IPS-18a (cell line): ENCODE data around the gene GUCY1A2.

Source experiments
- H3K27ac ChIP-seq: one replicate; pipeline ENCODE4 v1.5.1; 2013; ENCODE audit warnings: low read length
- H3K27me3 ChIP-seq: one replicate; pipeline ENCODE4 v1.6.1; 2013; ENCODE audit warnings: mild to moderate bottlenecking, low read length; ENCODE audit not compliant: control insufficient read depth, insufficient read depth
- H3K36me3 ChIP-seq: one replicate; pipeline ENCODE4 v1.6.1; 2013; ENCODE audit warnings: low read depth, low read length; ENCODE audit not compliant: control insufficient read depth
- H3K4me1 ChIP-seq: one replicate; pipeline ENCODE4 v1.6.1; 2013; ENCODE audit warnings: low read depth, low read length; ENCODE audit not compliant: control insufficient read depth
- H3K4me3 ChIP-seq: one replicate; pipeline ENCODE4 v1.5.1; 2013; ENCODE audit warnings: low read length
- H3K9ac ChIP-seq: one replicate; pipeline ENCODE4 v1.6.1; 2013; ENCODE audit warnings: mild to moderate bottlenecking, low read length, moderate library complexity
- H3K9me3 ChIP-seq: one replicate; pipeline ENCODE4 v1.6.1; 2013; ENCODE audit warnings: low read depth, low read length; ENCODE audit not compliant: control insufficient read depth

Gene GUCY1A2

GRCh38 chr11:106997227-106997626, 21.0 kb downstream of the GUCY1A2 start:
- no peaks in the 10 kb centered on the region for H3K36me3 ChIP-seq
- H3K4me3 ChIP-seq: no peak overlapping the region
- no peaks in the 10 kb centered on the region for H3K27me3 ChIP-seq
- H3K9ac ChIP-seq: no peak overlapping the region
- no peaks in the 10 kb centered on the region for H3K4me1 ChIP-seq
- no peak overlapping the region for H3K27ac ChIP-seq
- no peaks in the 10 kb centered on the region for H3K9me3 ChIP-seq

- Histone ChIP-seq H3K9me3 (no peaks in the 10 kb centered on the region), H3K27me3 (no peaks in the 10 kb centered on the region), H3K4me3 (no peak overlapping the region), H3K36me3 (no peaks in the 10 kb centered on the region), H3K9ac (no peak overlapping the region), H3K27ac (no peak overlapping the region), H3K4me1 (no peaks in the 10 kb centered on the region)
Observed at GRCh38 chr11:106996691-106997090, 21.6 kb downstream of the GUCY1A2 start.

DNA sequence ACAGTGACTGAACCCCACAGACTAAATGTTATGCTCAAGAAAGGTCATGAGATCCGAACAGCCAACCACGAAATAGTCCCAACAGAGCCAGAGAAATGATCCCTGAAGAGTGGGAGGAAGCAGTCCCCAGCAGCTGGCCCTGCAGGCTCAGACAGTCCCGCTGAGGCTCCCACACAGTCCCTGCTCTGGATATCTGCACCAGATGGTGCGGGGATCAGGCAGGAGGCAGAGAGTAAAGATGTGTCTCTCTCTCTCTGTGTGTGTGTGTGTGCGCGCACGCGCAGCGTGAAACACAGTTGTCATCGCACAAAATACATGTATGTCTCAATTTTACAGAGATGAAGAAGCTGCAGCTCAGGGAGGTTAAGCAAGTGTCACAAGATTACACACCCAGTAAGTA, 27.9 kb downstream of the GUCY1A2 start:
- Histone ChIP-seq H3K4me3 (no peak overlapping the region), H3K27ac (no peak overlapping the region), H3K4me1 (no peaks in the 10 kb centered on the region), H3K27me3 (no peaks in the 10 kb centered on the region), H3K9ac (no peak overlapping the region), H3K36me3 (no peaks in the 10 kb centered on the region), H3K9me3 (no peaks in the 10 kb centered on the region)

DNA sequence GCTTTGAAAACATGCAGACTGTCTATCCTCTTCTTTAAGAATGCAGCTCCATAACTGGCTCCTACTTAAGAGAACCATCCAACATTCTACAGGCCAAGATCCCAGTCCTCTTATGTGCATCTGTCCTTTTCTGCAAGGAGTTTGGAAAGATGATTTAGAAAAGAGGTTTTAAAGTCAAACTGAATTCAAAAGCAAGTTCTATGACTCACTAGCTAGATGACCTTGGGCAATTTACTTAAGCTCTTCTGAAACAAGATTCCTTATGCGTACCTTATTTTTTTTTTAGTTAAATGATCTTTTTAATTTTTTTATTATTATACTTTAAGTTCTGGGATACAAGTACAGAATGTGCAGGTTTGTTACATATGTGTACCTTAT, 29.2 kb downstream of the GUCY1A2 start:
- no peaks in the 10 kb centered on the region for H3K36me3 ChIP-seq

GRCh38 chr11:106988151-106989077, 29.9 kb downstream of the GUCY1A2 start:
- Histone ChIP-seq H3K4me1 (peaks cover 7% of the 10 kb centered on the region), H3K9me3 (no peaks in the 10 kb centered on the region), H3K27me3 (no peaks in the 10 kb centered on the region), H3K4me3 (no peak overlapping the region), H3K27ac (no peak overlapping the region), H3K9ac (no peak overlapping the region), H3K36me3 (no peaks in the 10 kb centered on the region)

More for the DNA sequence above, 29.2 kb downstream of the GUCY1A2 start:
- Histone ChIP-seq H3K9ac (no peak overlapping the region), H3K9me3 (no peaks in the 10 kb centered on the region), H3K4me1 (peaks cover 2% of the 10 kb centered on the region), H3K27me3 (no peaks in the 10 kb centered on the region), H3K4me3 (no peak overlapping the region), H3K27ac (no peak overlapping the region)

DNA sequence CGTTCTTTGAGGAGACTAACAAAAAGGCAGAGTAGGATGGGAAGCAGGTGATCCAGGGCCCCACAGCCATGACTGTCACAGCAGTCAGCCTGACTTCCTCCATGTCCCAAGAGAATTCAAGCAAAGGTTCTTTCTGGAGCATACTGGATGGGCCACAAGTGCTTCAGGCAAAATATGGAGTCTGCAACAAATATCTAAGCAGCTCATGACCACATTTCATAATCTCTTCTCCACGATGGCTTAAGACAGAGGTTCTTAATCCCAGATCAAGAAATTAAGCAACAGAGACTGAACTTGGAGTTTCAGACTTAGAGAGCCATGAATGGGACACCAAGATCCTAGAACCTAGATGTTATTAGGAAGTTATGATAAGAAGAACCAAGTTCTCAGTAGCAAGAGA, 31.6 kb downstream of the GUCY1A2 start:
- Histone ChIP-seq H3K4me1 (peaks cover 7% of the 10 kb centered on the region), H3K9me3 (no peaks in the 10 kb centered on the region), H3K27ac (no peak overlapping the region), H3K9ac (no peak overlapping the region), H3K27me3 (no peaks in the 10 kb centered on the region), H3K36me3 (no peaks in the 10 kb centered on the region), H3K4me3 (no peak overlapping the region)

- no peaks in the 10 kb centered on the region for H3K27me3 ChIP-seq
Observed at GRCh38 chr11:106986261-106986660, 32.0 kb downstream of the GUCY1A2 start.

GRCh38 chr11:106983991-106984390, 34.3 kb downstream of the GUCY1A2 start:
- no peaks in the 10 kb centered on the region for H3K9me3 ChIP-seq
- H3K27ac ChIP-seq: no peak overlapping the region
- peaks cover 7% of the 10 kb centered on the region for H3K4me1 ChIP-seq
- no peak overlapping the region for H3K9ac ChIP-seq
- H3K4me3 ChIP-seq: no peak overlapping the region
- no peaks in the 10 kb centered on the region for H3K27me3 ChIP-seq
- no peaks in the 10 kb centered on the region for H3K36me3 ChIP-seq

More at GRCh38 chr11:106986261-106986660, 32.0 kb downstream of the GUCY1A2 start:
- Histone ChIP-seq H3K27ac (no peak overlapping the region), H3K36me3 (no peaks in the 10 kb centered on the region), H3K9me3 (no peaks in the 10 kb centered on the region), H3K9ac (no peak overlapping the region), H3K4me3 (no peak overlapping the region), H3K4me1 (peaks cover 7% of the 10 kb centered on the region)

DNA sequence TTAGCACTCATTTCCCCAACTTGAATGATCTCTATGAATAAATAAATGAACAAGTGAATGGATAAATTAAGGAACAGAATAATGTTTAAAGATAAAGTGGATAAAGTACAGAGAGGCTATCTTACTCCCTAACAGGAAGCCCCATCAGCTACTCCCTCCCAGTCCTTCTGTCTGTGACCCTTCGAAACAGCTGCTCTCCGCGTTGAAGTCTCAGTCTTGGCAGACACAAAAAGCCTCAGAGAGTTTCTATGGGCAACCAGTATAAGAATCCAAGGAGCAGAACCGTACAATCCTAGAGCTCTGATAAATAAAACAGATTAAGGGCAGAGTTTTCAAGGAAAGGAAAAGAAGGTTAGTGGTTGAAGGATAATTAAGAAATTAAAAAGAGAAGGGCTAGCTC, 35.0 kb downstream of the GUCY1A2 start:
- Histone ChIP-seq H3K9me3 (no peaks in the 10 kb centered on the region), H3K4me3 (no peak overlapping the region), H3K36me3 (no peaks in the 10 kb centered on the region), H3K27me3 (no peaks in the 10 kb centered on the region), H3K27ac (no peak overlapping the region), H3K9ac (no peak overlapping the region), H3K4me1 (peaks cover 7% of the 10 kb centered on the region)

- Histone ChIP-seq H3K9me3 (no peaks in the 10 kb centered on the region), H3K36me3 (no peaks in the 10 kb centered on the region), H3K27ac (no peak overlapping the region), H3K9ac (no peak overlapping the region), H3K4me3 (no peak overlapping the region), H3K27me3 (no peaks in the 10 kb centered on the region), H3K4me1 (peaks cover 3% of the 10 kb centered on the region)
Observed at GRCh38 chr11:106974831-106975230, 43.4 kb downstream of the GUCY1A2 start.

DNA sequence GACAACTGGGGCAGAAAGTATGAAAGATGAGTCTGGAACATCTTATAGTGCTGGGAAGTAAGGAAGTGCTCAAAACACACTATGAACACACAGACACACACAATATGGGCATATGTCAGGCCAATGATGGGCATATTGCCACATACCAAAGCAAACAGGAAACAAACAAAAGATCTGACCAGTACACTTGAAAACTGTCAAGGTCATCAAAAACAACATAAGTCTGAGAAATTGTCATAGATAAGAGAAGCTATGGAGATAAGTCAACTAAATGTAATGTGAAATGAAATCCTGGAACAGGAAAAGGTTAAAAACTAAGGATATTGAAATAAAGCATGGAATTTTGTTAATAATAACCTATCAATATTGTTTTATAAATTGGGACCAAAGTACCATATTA, 46.4 kb downstream of the GUCY1A2 start:
- Histone ChIP-seq H3K9me3 (no peaks in the 10 kb centered on the region), H3K4me3 (no peak overlapping the region), H3K36me3 (no peaks in the 10 kb centered on the region), H3K27ac (no peak overlapping the region), H3K9ac (no peak overlapping the region), H3K4me1 (peaks cover 13% of the 10 kb centered on the region), H3K27me3 (no peaks in the 10 kb centered on the region)
